ENCODE data around the gene HEMK1. TPM values are rescaled to one million over a fixed set of nuclear protein-coding genes. Genes with fewer than 3 reads are reported as not detected.

Gene HEMK1
- total and polyA plus RNA-seq, 7 donors: 5.0 to 17.7 (median 9.6) TPM

DNA sequence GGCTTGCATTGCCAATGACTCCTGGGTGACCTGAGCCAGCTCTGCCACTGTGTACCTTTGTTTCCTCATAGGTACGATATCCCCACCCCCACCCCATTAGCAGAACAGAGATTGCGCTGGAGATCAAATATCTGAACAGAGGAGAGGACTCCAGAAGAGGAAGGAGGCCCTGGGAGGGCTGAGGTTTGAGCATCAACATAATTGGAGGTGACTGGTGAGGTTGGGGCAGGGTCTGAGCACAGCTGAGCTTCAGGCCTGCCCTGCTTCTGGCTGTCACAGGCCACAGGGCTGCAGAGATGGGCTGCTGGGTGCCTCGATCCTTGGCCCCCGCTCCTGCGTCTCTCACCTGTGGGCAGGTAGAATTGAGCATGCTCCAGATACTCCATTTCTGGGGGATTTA is 44.6 kb upstream of the HEMK1 start:
- WGBS, 2 donors: 84 to 85% methylated on average over 5 of the region's 5 CpGs

GRCh38 chr3:50525191-50525910 is 44.0 kb upstream of the HEMK1 start:
- DNase-seq: no peak
- H3K36me3 ChIP-seq: no peaks in the 10 kb centered on the region
- H3K27me3 ChIP-seq: peaks cover 0 to 15% (median 5%) of the 10 kb centered on the region in 3 donors
- intact Hi-C loops (cut with DNase I): no loop called here
- H3K4me3 ChIP-seq: no peak overlapping the region
- H3K27ac ChIP-seq: no peak overlapping the region
- WGBS, 2 donors: 76% methylated on average over 9 of the region's 9 CpGs
- H3K4me1 ChIP-seq: peaks cover 0 to 5% (median 0%) of the 10 kb centered on the region in 4 donors
- no peak for TF ChIP-seq EP300 (IDR thresholded peaks at IDR 0.05)
- no peaks in the 10 kb centered on the region for H3K9me3 ChIP-seq

More for the DNA sequence above, 44.6 kb upstream of the HEMK1 start:
- DNase-seq: no peak
- H3K4me3 ChIP-seq: no peak overlapping the region
- no peaks in the 10 kb centered on the region for H3K4me1 ChIP-seq
- TF ChIP-seq, protein P1, sequence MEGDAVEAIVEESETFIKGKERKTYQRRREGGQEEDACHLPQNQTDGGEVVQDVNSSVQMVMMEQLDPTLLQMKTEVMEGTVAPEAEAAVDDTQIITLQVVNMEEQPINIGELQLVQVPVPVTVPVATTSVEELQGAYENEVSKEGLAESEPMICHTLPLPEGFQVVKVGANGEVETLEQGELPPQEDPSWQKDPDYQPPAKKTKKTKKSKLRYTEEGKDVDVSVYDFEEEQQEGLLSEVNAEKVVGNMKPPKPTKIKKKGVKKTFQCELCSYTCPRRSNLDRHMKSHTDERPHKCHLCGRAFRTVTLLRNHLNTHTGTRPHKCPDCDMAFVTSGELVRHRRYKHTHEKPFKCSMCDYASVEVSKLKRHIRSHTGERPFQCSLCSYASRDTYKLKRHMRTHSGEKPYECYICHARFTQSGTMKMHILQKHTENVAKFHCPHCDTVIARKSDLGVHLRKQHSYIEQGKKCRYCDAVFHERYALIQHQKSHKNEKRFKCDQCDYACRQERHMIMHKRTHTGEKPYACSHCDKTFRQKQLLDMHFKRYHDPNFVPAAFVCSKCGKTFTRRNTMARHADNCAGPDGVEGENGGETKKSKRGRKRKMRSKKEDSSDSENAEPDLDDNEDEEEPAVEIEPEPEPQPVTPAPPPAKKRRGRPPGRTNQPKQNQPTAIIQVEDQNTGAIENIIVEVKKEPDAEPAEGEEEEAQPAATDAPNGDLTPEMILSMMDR (IDR thresholded peaks at IDR 0.05): no peak
- no peak for TF ChIP-seq EP300 (IDR thresholded peaks at IDR 0.05)
- no peak for TF ChIP-seq POLR2AphosphoS5 (IDR thresholded peaks at IDR 0.05)
- no peak for TF ChIP-seq POLR2A (IDR thresholded peaks at IDR 0.05)
- H3K27me3 ChIP-seq: peaks cover 0 to 9% (median 5%) of the 10 kb centered on the region in 3 donors
- H3K27ac ChIP-seq: no peak overlapping the region
- intact Hi-C loops (cut with DNase I): no loop called here
- H3K9me3 ChIP-seq: no peaks in the 10 kb centered on the region
- H3K36me3 ChIP-seq: no peaks in the 10 kb centered on the region

- intact Hi-C loops (cut with DNase I): no loop called here
- Histone ChIP-seq H3K36me3 (no peaks in the 10 kb centered on the region), H3K27ac (no peak overlapping the region), H3K4me3 (no peak overlapping the region), H3K9me3 (no peaks in the 10 kb centered on the region), H3K27me3 (peaks cover 0 to 22% (median 5%) of the 10 kb centered on the region in 3 donors), H3K4me1 (peaks cover 0 to 5% (median 0%) of the 10 kb centered on the region in 4 donors)
- DNase-seq: no peak
- 19 to 37% methylated on average over 6 of the region's 6 CpGs for WGBS, 2 donors
- TF ChIP-seq EP300 (IDR thresholded peaks at IDR 0.05) (no peak), POLR2A (IDR thresholded peaks at IDR 0.05) (no peak), POLR2AphosphoS5 (IDR thresholded peaks at IDR 0.05) (no peak)
- TF ChIP-seq, protein P1 (IDR thresholded peaks at IDR 0.05): no peak
Measured at GRCh38 chr3:50525987-50526386, 43.3 kb upstream of the HEMK1 start.

DNA sequence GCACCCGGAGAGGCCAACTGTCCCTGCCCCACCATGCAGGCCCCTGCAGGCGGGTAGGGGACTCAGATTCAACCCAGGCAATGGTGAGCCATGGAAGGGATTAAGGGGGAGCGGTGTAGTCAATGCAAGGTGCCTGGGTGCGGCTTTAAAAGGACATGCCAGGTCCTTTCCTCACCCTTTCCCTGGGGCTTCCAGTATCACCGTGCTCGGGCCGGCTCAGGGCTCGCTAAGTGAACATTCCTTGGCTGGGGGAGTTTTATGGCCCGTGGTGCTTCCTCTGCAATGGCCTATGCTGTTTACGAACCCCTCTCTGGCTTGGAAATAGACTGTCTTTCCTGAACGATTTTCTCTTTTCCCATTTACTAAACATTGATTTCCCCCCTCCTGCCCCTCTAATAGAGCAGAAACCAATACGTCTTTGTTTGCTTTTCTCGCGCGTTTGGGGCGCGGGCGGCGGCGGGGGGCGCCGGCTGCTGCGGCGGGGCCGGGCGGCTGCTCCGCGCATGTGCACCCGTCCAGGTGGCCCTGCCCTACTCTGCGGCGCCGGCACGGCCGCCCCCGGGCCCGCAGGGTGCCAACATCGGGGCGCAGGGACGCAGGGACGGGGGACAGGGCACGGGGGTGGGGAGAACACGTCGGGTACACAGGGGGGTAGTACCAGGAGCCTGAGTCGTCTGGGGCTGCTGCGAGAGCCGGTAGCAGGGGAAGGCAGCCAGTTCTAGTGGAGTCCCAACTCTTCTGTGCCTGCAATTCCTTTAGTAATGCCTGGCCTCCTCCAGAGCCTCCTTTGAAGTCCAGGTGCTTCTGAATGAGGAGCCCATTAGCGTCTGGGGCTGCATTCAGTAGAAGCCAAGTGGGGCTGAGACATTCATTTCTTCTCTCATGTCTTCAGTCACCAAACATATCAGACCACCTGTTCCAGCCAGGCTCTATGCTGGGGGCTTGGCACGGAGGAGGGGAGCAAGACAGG is 39.0 kb upstream of the HEMK1 start:
- Histone ChIP-seq H3K27ac (no peak overlapping the region), H3K36me3 (no peaks in the 10 kb centered on the region), H3K9me3 (no peaks in the 10 kb centered on the region), H3K4me1 (peaks cover 0 to 5% (median 0%) of the 10 kb centered on the region in 4 donors), H3K27me3 (peaks cover 0 to 22% (median 5%) of the 10 kb centered on the region in 3 donors), H3K4me3 (peak overlapping the region in 2 of 4 donors; percentile 14 to 21)
- intact Hi-C loops (cut with DNase I): no loop called here
- 11 to 17% methylated on average over 48 of the region's 48 CpGs for WGBS, 2 donors
- TF ChIP-seq POLR2A (IDR thresholded peaks at IDR 0.05): no peak
- TF ChIP-seq, protein P1 (IDR thresholded peaks at IDR 0.05): no peak
- TF ChIP-seq POLR2AphosphoS5 (IDR thresholded peaks at IDR 0.05): no peak
- TF ChIP-seq EP300 (IDR thresholded peaks at IDR 0.05): no peak
- no peak for DNase-seq

- TF ChIP-seq, protein P1 (IDR thresholded peaks at IDR 0.05): no peak
- TF ChIP-seq EP300 (IDR thresholded peaks at IDR 0.05): no peak
- TF ChIP-seq POLR2AphosphoS5 (IDR thresholded peaks at IDR 0.05): no peak
- no peak for TF ChIP-seq POLR2A (IDR thresholded peaks at IDR 0.05)
- Histone ChIP-seq H3K27ac (no peak overlapping the region), H3K36me3 (no peaks in the 10 kb centered on the region), H3K4me1 (peaks cover 0 to 5% (median 0%) of the 10 kb centered on the region in 4 donors), H3K9me3 (no peaks in the 10 kb centered on the region), H3K27me3 (peaks cover 0 to 22% (median 5%) of the 10 kb centered on the region in 3 donors), H3K4me3 (no peak overlapping the region)
- 92 to 95% methylated on average over 4 of the region's 4 CpGs for WGBS, 2 donors
- DNase-seq: no peak
- intact Hi-C loops (cut with DNase I): no loop called here
Measured at GRCh38 chr3:50531201-50531600, 38.1 kb upstream of the HEMK1 start.
